PFSK-1 (cell line): ENCODE measurements around the gene JAKMIP1.

Source experiments
- FOXP2 ChIP-seq: optimal IDR thresholded peaks from 2 replicates; pipeline ENCODE3; 2011; ENCODE audit warnings: borderline replicate concordance, control low read depth, inconsistent platforms; ENCODE audit not compliant: insufficient read depth; ENCODE audit errors: extremely low read length, extremely low read depth
- POLR2AphosphoS5 ChIP-seq: IDR thresholded peaks from 2 replicates; pipeline ENCODE4 v1.6.1; 2012; ENCODE audit warnings: low read depth, mild to moderate bottlenecking, control low read depth, low read length, moderate library complexity
- REST ChIP-seq, 2 experiments: IDR thresholded peaks; 2 replicates each; pipeline versions ENCODE4 v1.6.1 to v1.8.0; 2011 to 2012; ENCODE audit warnings: low read depth in 2 of 2, low read length in 2 of 2, control low read depth in 1 of 2, inconsistent platforms in 1 of 2, mild to moderate bottlenecking in 1 of 2, moderate library complexity in 1 of 2; ENCODE audit not compliant: insufficient read depth in 1 of 2
- SIN3A ChIP-seq: IDR thresholded peaks from 2 replicates; pipeline ENCODE4 v1.6.1; 2012; ENCODE audit warnings: mild to moderate bottlenecking, low read length, moderate library complexity, borderline replicate concordance; ENCODE audit not compliant: insufficient read depth
- TAF1 ChIP-seq: IDR thresholded peaks from 2 replicates; pipeline ENCODE4 v1.6.1; 2012; ENCODE audit warnings: low read length, control low read depth, borderline replicate concordance; ENCODE audit not compliant: insufficient read depth

JAKMIP1 gene

GRCh38 chr4:6205973-6206372 is 5.6 kb upstream of the JAKMIP1 start:
- no peak for TF ChIP-seq REST (IDR thresholded peaks at IDR 0.05; ENCODE audit: insufficient read depth in 1 of 2, low read depth in 2 of 2, low read length in 2 of 2)
- TF ChIP-seq TAF1, result no peak
- TF ChIP-seq FOXP2, result no peak
- TF ChIP-seq SIN3A, result no peak
- TF ChIP-seq POLR2AphosphoS5, result no peak

GRCh38 chr4:6205567-6205931 is 5.2 kb upstream of the JAKMIP1 start:
- TF ChIP-seq SIN3A, result no peak
- TF ChIP-seq TAF1, result no peak
- TF ChIP-seq FOXP2, result no peak
- TF ChIP-seq POLR2AphosphoS5, result no peak
- no peak for TF ChIP-seq REST (IDR thresholded peaks at IDR 0.05; ENCODE audit: insufficient read depth in 1 of 2, low read depth in 2 of 2, low read length in 2 of 2)

GRCh38 chr4:6204871-6205566 is 4.7 kb upstream of the JAKMIP1 start:
- no peak for TF ChIP-seq FOXP2
- no peak for TF ChIP-seq POLR2AphosphoS5
- no peak for TF ChIP-seq REST (IDR thresholded peaks at IDR 0.05; ENCODE audit: insufficient read depth in 1 of 2, low read depth in 2 of 2, low read length in 2 of 2)
- TF ChIP-seq SIN3A, result no peak
- TF ChIP-seq TAF1, result no peak

GRCh38 chr4:6204098-6204497 is 3.7 kb upstream of the JAKMIP1 start:
- TF ChIP-seq REST (IDR thresholded peaks at IDR 0.05; ENCODE audit: insufficient read depth in 1 of 2, low read depth in 2 of 2, low read length in 2 of 2) (no peak), TAF1 (no peak), FOXP2 (no peak), SIN3A (no peak), POLR2AphosphoS5 (no peak)
